GM23338 (cell line): ENCODE data around the gene MYMX. TPM values are rescaled to one million over a fixed set of nuclear protein-coding genes. Genes with fewer than 3 reads are reported as not detected.

Experiments
- ATAC-seq: fragments of 200-7000 bp; cut with Tn5 transposase; 3 replicates; pipeline ENCODE4 v1.9.1; 2020
- DNase-seq: peaks from one replicate; pipeline ENCODE4 v3.0.0-alpha.2; 2015; ENCODE audit warnings: low spot score
- H2AFZ ChIP-seq: fragments of 200-600 bp; sonication (generic); 2 replicates; pipeline ENCODE4 v1.8.0; 2016; ENCODE audit warnings: antibody characterized with exemption, mild to moderate bottlenecking, moderate library complexity
- H3F3A ChIP-seq: fragments of 200-600 bp; sonication (generic); replicated peaks from 2 replicates; pipeline ENCODE4 v1.8.0; 2017; ENCODE audit warnings: antibody characterized with exemption, mixed run types, low read depth
- H3K27ac ChIP-seq: fragments of 200-600 bp; sonication (generic); 2 replicates; pipeline ENCODE4 v1.6.1; 2016; ENCODE audit warnings: low read depth
- H3K27me3 ChIP-seq: fragments of 200-600 bp; sonication (generic); 2 replicates; pipeline ENCODE4 v1.8.0; 2016; ENCODE audit warnings: mild to moderate bottlenecking, mixed run types, moderate library complexity; ENCODE audit not compliant: insufficient read depth
- H3K36me3 ChIP-seq: fragments of 200-600 bp; sonication (generic); 2 replicates; pipeline ENCODE4 v1.8.0; 2016; ENCODE audit warnings: mild to moderate bottlenecking; ENCODE audit not compliant: insufficient read depth
- H3K4me1 ChIP-seq: fragments of 200-600 bp; sonication (generic); 2 replicates; pipeline ENCODE4 v1.8.0; 2016; ENCODE audit warnings: mild to moderate bottlenecking, moderate library complexity; ENCODE audit not compliant: insufficient read depth
- H3K4me2 ChIP-seq: fragments of 200-600 bp; sonication (generic); 2 replicates; pipeline ENCODE4 v1.7.1; 2017; ENCODE audit warnings: mixed run types
- H3K4me3 ChIP-seq: fragments of 200-600 bp; sonication (generic); 2 replicates; pipeline ENCODE4 v1.6.1; 2016; ENCODE audit warnings: mixed run types
- H3K79me2 ChIP-seq: fragments of 200-600 bp; sonication (generic); replicated peaks from 2 replicates; pipeline ENCODE4 v1.8.0; 2017; ENCODE audit warnings: mild to moderate bottlenecking; ENCODE audit not compliant: insufficient read depth
- H3K9me2 ChIP-seq: fragments of 200-600 bp; sonication (generic); 2 replicates; pipeline ENCODE4 v1.8.0; 2017; ENCODE audit not compliant: insufficient read depth
- H4K20me1 ChIP-seq: fragments of 200-600 bp; sonication (generic); replicated peaks from 2 replicates; pipeline ENCODE4 v1.8.0; 2017; ENCODE audit warnings: mild to moderate bottlenecking; ENCODE audit not compliant: insufficient read depth
- H3K27ac Mint-ChIP-seq: 2 replicates; pipeline ENCODE4 v1.8.0; 2020; ENCODE audit warnings: inconsistent platforms, mild to moderate bottlenecking, moderate library complexity, mixed read lengths
- H3K27me3 Mint-ChIP-seq: 3 replicates; pipeline ENCODE4 v1.8.0; 2022; ENCODE audit warnings: low read depth, mild to moderate bottlenecking, moderate library complexity, mixed read lengths, inconsistent platforms; ENCODE audit not compliant: insufficient read depth, poor library complexity
- H3K36me3 Mint-ChIP-seq: 3 replicates; pipeline ENCODE4 v1.8.0; 2021; ENCODE audit warnings: low read depth, mild to moderate bottlenecking, inconsistent platforms, moderate library complexity, mixed read lengths
- H3K4me1 Mint-ChIP-seq: 3 replicates; pipeline ENCODE4 v1.8.0; 2020; ENCODE audit warnings: mild to moderate bottlenecking, inconsistent platforms, mixed read lengths
- H3K4me3 Mint-ChIP-seq: 3 replicates; pipeline ENCODE4 v1.8.0; 2021; ENCODE audit warnings: moderate library complexity, mild to moderate bottlenecking, inconsistent platforms, mixed read lengths
- H3K9me3 Mint-ChIP-seq: 3 replicates; pipeline ENCODE4 v1.8.0; 2020; ENCODE audit warnings: moderate library complexity, mild to moderate bottlenecking, inconsistent platforms, mixed read lengths
- CTCF ChIP-seq, 2 experiments: fragments of 200-600 bp in 1 of 2; sonication (generic) in 1 of 2; conservative IDR thresholded peaks; 2 replicates each; pipeline versions ENCODE4 v1.5.1 to v1.6.1; 2016 to 2017; ENCODE audit warnings: antibody characterized with exemption in 2 of 2, low read depth in 2 of 2, mild to moderate bottlenecking in 2 of 2, moderate library complexity in 1 of 2
- ETS1 ChIP-seq: IDR thresholded peaks from 2 replicates; pipeline ENCODE4 v1.6.1; 2016; ENCODE audit warnings: antibody characterized with exemption
- EZH2 ChIP-seq: fragments of 200-600 bp; sonication (generic); IDR thresholded peaks from one replicate; pipeline ENCODE4 v1.8.0; 2017; ENCODE audit warnings: antibody characterized with exemption, mild to moderate bottlenecking, low read depth; ENCODE audit not compliant: unreplicated experiment
- EZH2phosphoT487 ChIP-seq: fragments of 200-600 bp; sonication (generic); IDR thresholded peaks from one replicate; pipeline ENCODE4 v1.8.1; 2018; ENCODE audit warnings: antibody characterized with exemption; ENCODE audit not compliant: unreplicated experiment
- JUNB ChIP-seq: IDR thresholded peaks from one replicate; pipeline ENCODE4 v1.6.1; 2016; ENCODE audit warnings: antibody characterized with exemption; ENCODE audit not compliant: unreplicated experiment
- NANOG ChIP-seq: IDR thresholded peaks from 2 replicates; pipeline ENCODE4 v1.6.1; 2016; ENCODE audit warnings: antibody characterized with exemption, borderline replicate concordance
- POLR2AphosphoS5 ChIP-seq: IDR thresholded peaks from 2 replicates; pipeline ENCODE4 v1.6.1; 2016; ENCODE audit warnings: antibody characterized with exemption, low read depth
- REST ChIP-seq: IDR thresholded peaks from one replicate; pipeline ENCODE4 v1.6.1; 2018; ENCODE audit warnings: antibody characterized with exemption; ENCODE audit not compliant: unreplicated experiment
- STAT1 ChIP-seq: IDR thresholded peaks from one replicate; pipeline ENCODE4 v1.6.1; 2016; ENCODE audit warnings: antibody characterized with exemption; ENCODE audit not compliant: unreplicated experiment
- ZNF114 ChIP-seq: fragments of 250-450 bp; sonication (Bioruptor Pico); IDR thresholded peaks from 2 replicates; pipeline ENCODE4 v1.5.0; 2020; ENCODE audit warnings: mild to moderate bottlenecking, moderate library complexity
- ZNF331 ChIP-seq: fragments of 250-450 bp; sonication (Bioruptor Pico); IDR thresholded peaks from 2 replicates; pipeline ENCODE4 v1.5.0; 2020; ENCODE audit warnings: low read depth, mild to moderate bottlenecking, moderate library complexity
- polyA plus RNA-seq: library from polyadenylated mRNA; unstranded; fragments of >200 nt; fragmentation: Nextera tagmentation; extraction: Ambion mirVana; gene quantifications from 2 replicates; pipeline ENCODE4 v1.2.1, GENCODE V29; 2016
- total RNA-seq: library from RNA; depleted of rRNA; stranded (reverse); fragments of >200 nt; shearing (Covaris generic); gene quantifications from 2 replicates; pipeline ENCODE4 v1.2.3, GENCODE V29; 2014

MYMX gene
- total and polyA plus RNA-seq, 2 experiments from 2014 or later = 2.8 to 7.1 TPM

GRCh38 chr6:44266347-44266746 lies 49.6 kb downstream of the MYMX start:
- H3K4me2 ChIP-seq = no peak overlapping the region
- H3K27me3 Mint-ChIP-seq = peaks cover 42% of the 10 kb centered on the region
- no peak overlapping the region for H3K27ac Mint-ChIP-seq

GRCh38 chr6:44267252-44267651 lies 50.5 kb downstream of the MYMX start:
- ATAC-seq = no peak
- no peak for TF ChIP-seq ETS1
- TF ChIP-seq EZH2phosphoT487 = no peak
- TF ChIP-seq NANOG = no peak
- no peak for TF ChIP-seq JUNB
- no peak for TF ChIP-seq EZH2
- TF ChIP-seq CTCF (conservative IDR thresholded peaks at IDR 0.05; ENCODE audit: low read depth in 2 of 2) = no peak
- TF ChIP-seq ZNF114 = no peak
- TF ChIP-seq STAT1 = no peak
- TF ChIP-seq REST = no peak

More at GRCh38 chr6:44266347-44266746, 49.6 kb downstream of the MYMX start:
- Histone ChIP-seq H3K27ac (no peak overlapping the region), H3F3A (0 out of 2 replicates have a peak, but pooled peaks cover 16% of the 10 kb centered on the region), H3K79me2 (peaks cover 9% of the 10 kb centered on the region; the same call in 1 of the 2 replicates), H3K4me1 (peaks cover 31% of the 10 kb centered on the region), H3K4me3 (no peak overlapping the region), H3K9me2 (no peaks in the 10 kb centered on the region), H4K20me1 (peaks cover 6% of the 10 kb centered on the region; the same call in 1 of the 2 replicates), H2AFZ (no peak overlapping the region), H3K27me3 (peaks cover 19% of the 10 kb centered on the region), H3K36me3 (no peaks in the 10 kb centered on the region)
- Mint-ChIP-seq H3K4me1 (peaks cover 57% of the 10 kb centered on the region), H3K36me3 (no peaks in the 10 kb centered on the region), H3K9me3 (no peaks in the 10 kb centered on the region), H3K4me3 (peak overlapping the region; percentile 86)
- no peak for DNase-seq
- ATAC-seq = no peak
- TF ChIP-seq NANOG = no peak
- TF ChIP-seq ZNF331 = no peak
- TF ChIP-seq REST = no peak
- no peak for TF ChIP-seq EZH2phosphoT487
- TF ChIP-seq POLR2AphosphoS5 = no peak

More at GRCh38 chr6:44267252-44267651, 50.5 kb downstream of the MYMX start:
- Histone ChIP-seq H3K4me1 (peaks cover 31% of the 10 kb centered on the region), H3K9me2 (no peaks in the 10 kb centered on the region), H3K27ac (no peak overlapping the region), H3F3A (0 out of 2 replicates have a peak, but pooled peaks cover 19% of the 10 kb centered on the region), H3K27me3 (peaks cover 19% of the 10 kb centered on the region), H4K20me1 (peaks cover 6% of the 10 kb centered on the region; the same call in 1 of the 2 replicates), H3K4me3 (no peak overlapping the region), H3K36me3 (no peaks in the 10 kb centered on the region), H3K4me2 (no peak overlapping the region), H2AFZ (no peak overlapping the region), H3K79me2 (peaks cover 9% of the 10 kb centered on the region; the same call in 1 of the 2 replicates)
- Mint-ChIP-seq H3K36me3 (no peaks in the 10 kb centered on the region), H3K9me3 (no peaks in the 10 kb centered on the region), H3K27ac (no peak overlapping the region), H3K27me3 (peaks cover 44% of the 10 kb centered on the region), H3K4me1 (peaks cover 58% of the 10 kb centered on the region), H3K4me3 (no peak overlapping the region)
- no peak for DNase-seq
